Transverse colon (tissue), 3 donors: ENCODE data around the gene PARP3.

Experiments
- CTCF ChIP-seq, 5 experiments: fragments of 200-600 bp in 3 of 5; fragments of 450-650 bp in 2 of 5; sonication (generic) in 3 of 5; IDR thresholded peaks; 1 replicate in 2 of 5; 2 replicates in 3 of 5; pipeline ENCODE4 v1.5.1; 2016 to 2017; ENCODE audit warnings: antibody characterized with exemption in 5 of 5, inconsistent platforms in 3 of 5, mild to moderate bottlenecking in 2 of 5, moderate library complexity in 1 of 5
- EP300 ChIP-seq: sonication (generic); formaldehyde crosslinking; IDR thresholded peaks from one replicate; pipeline ENCODE4 v1.6.1; 2017; ENCODE audit warnings: antibody characterized with exemption, low read depth

DNA sequence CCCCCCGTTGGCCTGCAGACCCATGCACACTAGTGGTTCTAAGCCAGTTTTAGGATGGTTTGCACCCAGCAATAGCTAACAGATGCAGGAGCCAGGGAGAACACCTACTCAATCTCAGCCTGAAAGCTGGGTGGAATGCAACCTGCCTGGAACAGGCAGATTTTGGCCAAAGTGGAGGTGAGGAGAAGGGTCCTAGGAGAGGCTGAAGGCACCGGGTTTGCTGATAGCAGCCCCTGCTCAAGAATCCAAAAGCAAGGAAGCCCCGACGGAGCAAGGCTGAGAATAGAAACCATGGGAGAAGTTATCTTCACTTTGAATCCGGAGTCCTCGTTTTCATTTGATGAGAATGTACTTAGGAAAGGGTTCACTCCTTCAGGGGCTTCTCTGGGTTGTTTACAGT lies 10.4 kb upstream of the PARP3 start:
- no peak for TF ChIP-seq EP300
- TF ChIP-seq CTCF (IDR thresholded peaks at IDR 0.05): no peak
